ENCODE results near the gene POMT2.
"Not testable (repeated sequence)": the region's sequence is repeated elsewhere in the genome, so short reads cannot be mapped to it uniquely, and the experiment has no call there.

POMT2 gene

GRCh38 chr14:77320238-77320935 lies at the start of gene POMT2:
TSS of gene POMT2 (minus strand) at chr14:77320883. CDS start at chr14:77320681, 202 bp downstream.
- DNase-seq (ENCODE audit: low read depth in 2 of 2), result peak; percentile 87 to 88

- no peak for DNase-seq (ENCODE audit: low read depth in 2 of 2)
These were observed 48.6 kb upstream of the POMT2 start for GRCh38 chr14:77369285-77369684.

GRCh38 chr14:77364146-77364545 lies 43.5 kb upstream of the POMT2 start:
- no peak for DNase-seq (ENCODE audit: low read depth in 2 of 2)

GRCh38 chr14:77359626-77360025 lies 38.9 kb upstream of the POMT2 start:
- DNase-seq (ENCODE audit: low read depth in 2 of 2), result no peak

- DNase-seq (ENCODE audit: low read depth in 2 of 2), result no peak
These were observed 36.2 kb upstream of the POMT2 start for GRCh38 chr14:77356899-77357298.

- DNase-seq (ENCODE audit: low read depth in 2 of 2), result no peak
These were observed 35.1 kb upstream of the POMT2 start for GRCh38 chr14:77355811-77356210.

- no peak for DNase-seq (ENCODE audit: low read depth in 2 of 2)
These were observed 32.9 kb upstream of the POMT2 start for GRCh38 chr14:77353469-77354141.

GRCh38 chr14:77347751-77348150 lies 27.1 kb upstream of the POMT2 start:
- DNase-seq (ENCODE audit: low read depth in 2 of 2), result no peak

- no peak for DNase-seq (ENCODE audit: low read depth in 2 of 2)
These were observed 25.8 kb upstream of the POMT2 start for GRCh38 chr14:77346495-77346894.

- no peak for DNase-seq (ENCODE audit: low read depth in 2 of 2)
These were observed 23.8 kb upstream of the POMT2 start for GRCh38 chr14:77344377-77344996.

- no peak for DNase-seq (ENCODE audit: low read depth in 2 of 2)
These were observed 23.0 kb upstream of the POMT2 start for GRCh38 chr14:77343662-77344061.

- DNase-seq (ENCODE audit: low read depth in 2 of 2), result no peak
These were observed 22.2 kb upstream of the POMT2 start for GRCh38 chr14:77342726-77343397.

GRCh38 chr14:77340389-77340788 lies 19.7 kb upstream of the POMT2 start:
- no peak for DNase-seq (ENCODE audit: low read depth in 2 of 2)

GRCh38 chr14:77339407-77339806 lies 18.7 kb upstream of the POMT2 start:
- no peak for DNase-seq (ENCODE audit: low read depth in 2 of 2)

- no peak for DNase-seq (ENCODE audit: low read depth in 2 of 2)
These were observed 17.6 kb upstream of the POMT2 start for GRCh38 chr14:77338302-77338701.

GRCh38 chr14:77337880-77338279 lies 17.2 kb upstream of the POMT2 start:
- no peak for DNase-seq (ENCODE audit: low read depth in 2 of 2)

GRCh38 chr14:77337255-77337654 lies 16.6 kb upstream of the POMT2 start:
- not testable (repeated sequence) for DNase-seq (ENCODE audit: low read depth in 2 of 2)

- DNase-seq (ENCODE audit: low read depth in 2 of 2), result no peak
These were observed 14.9 kb upstream of the POMT2 start for GRCh38 chr14:77335576-77335975.

- DNase-seq (ENCODE audit: low read depth in 2 of 2), result no peak
These were observed 9.2 kb upstream of the POMT2 start for GRCh38 chr14:77329872-77330271.

GRCh38 chr14:77327111-77327510 lies 6.4 kb upstream of the POMT2 start:
- DNase-seq (ENCODE audit: low read depth in 2 of 2), result no peak

GRCh38 chr14:77325746-77326094 lies 5.0 kb upstream of the POMT2 start:
- no peak for DNase-seq (ENCODE audit: low read depth in 2 of 2)
